DND-41 (cell line): ENCODE data around the gene PRKCSH.

ENCODE experiments used
- ATAC-seq: fragments of 200-7000 bp; cut with Tn5 transposase; 3 replicates; pipeline ENCODE4 v1.9.1; 2021; ENCODE audit warnings: low read depth; ENCODE audit not compliant: insufficient read depth
- DNase-seq: peaks from one replicate; pipeline ENCODE4 v3.0.0-alpha.2; 2020
- H2AFZ ChIP-seq: 2 replicates; pipeline ENCODE4 v1.6.0; 2012; ENCODE audit warnings: low read depth, low read length
- H3K27ac ChIP-seq: 2 replicates; pipeline ENCODE4 v1.5.1; 2012; ENCODE audit warnings: low read length, inconsistent platforms
- H3K27me3 ChIP-seq: fragments of 200-600 bp; sonication (generic); 2 replicates; pipeline ENCODE4 v1.6.0; 2012; ENCODE audit warnings: low read length, mild to moderate bottlenecking, inconsistent platforms; ENCODE audit not compliant: insufficient read depth, poor library complexity
- H3K36me3 ChIP-seq: 2 replicates; pipeline ENCODE4 v1.5.1; 2012; ENCODE audit warnings: low read length, inconsistent platforms; ENCODE audit not compliant: insufficient read depth
- H3K4me1 ChIP-seq: 2 replicates; pipeline ENCODE4 v1.5.1; 2012; ENCODE audit warnings: mild to moderate bottlenecking, low read length; ENCODE audit not compliant: insufficient read depth
- H3K4me2 ChIP-seq: 2 replicates; pipeline ENCODE4 v1.6.0; 2012; ENCODE audit warnings: mild to moderate bottlenecking, moderate library complexity, low read length, inconsistent platforms; ENCODE audit not compliant: insufficient read depth
- H3K4me3 ChIP-seq, 2 experiments: fragments of 200-600 bp in 1 of 2; shearing (Covaris generic) in 1 of 2; 2 replicates each; pipeline ENCODE4 v1.5.1; 2012 to 2016; ENCODE audit warnings: inconsistent platforms in 2 of 2, low read length in 2 of 2, mild to moderate bottlenecking in 2 of 2, low read depth in 1 of 2, moderate library complexity in 1 of 2
- H3K79me2 ChIP-seq: 2 replicates; pipeline ENCODE4 v1.6.0; 2012; ENCODE audit warnings: low read length, inconsistent platforms; ENCODE audit not compliant: insufficient read depth
- H3K9ac ChIP-seq: 2 replicates; pipeline ENCODE4 v1.6.0; 2012; ENCODE audit warnings: low read depth, mild to moderate bottlenecking, inconsistent platforms, low read length, moderate library complexity
- H3K9me3 ChIP-seq: 2 replicates; pipeline ENCODE4 v1.5.1; 2012; ENCODE audit warnings: low read length, moderate library complexity, mild to moderate bottlenecking, inconsistent platforms; ENCODE audit not compliant: insufficient read depth, severe bottlenecking
- H4K20me1 ChIP-seq: 2 replicates; pipeline ENCODE4 v1.6.0; 2012; ENCODE audit warnings: low read length; ENCODE audit not compliant: insufficient read depth
- CTCF ChIP-seq: IDR thresholded peaks from 2 replicates; pipeline ENCODE4 v1.5.1; 2012; ENCODE audit warnings: borderline replicate concordance, low read length, moderate library complexity, mild to moderate bottlenecking; ENCODE audit not compliant: poor library complexity, severe bottlenecking; ENCODE audit errors: extremely low read depth
- EZH2 ChIP-seq: IDR thresholded peaks from 3 replicates; pipeline ENCODE4 v1.6.1; 2012; ENCODE audit warnings: borderline replicate concordance, low read depth, mild to moderate bottlenecking, moderate library complexity, low read length, inconsistent platforms; ENCODE audit not compliant: severe bottlenecking

The PRKCSH gene

GRCh38 chr19:11414544-11414943 is 20.9 kb upstream of the PRKCSH start:
- ATAC-seq, result no peak
- no peaks in the 10 kb centered on the region for H4K20me1 ChIP-seq
- H3K4me2 ChIP-seq, result no peak overlapping the region
- no peaks in the 10 kb centered on the region for H3K36me3 ChIP-seq
- H3K4me3 ChIP-seq, result no peak overlapping the region
- no peaks in the 10 kb centered on the region for H3K4me1 ChIP-seq
- no peaks in the 10 kb centered on the region for H3K79me2 ChIP-seq
- TF ChIP-seq CTCF, result no peak
- no peak for TF ChIP-seq EZH2
- DNase-seq, result no peak
- no peak overlapping the region for H2AFZ ChIP-seq
- H3K27ac ChIP-seq, result no peak overlapping the region
- no peaks in the 10 kb centered on the region for H3K27me3 ChIP-seq
- H3K9ac ChIP-seq, result no peak overlapping the region
- no peaks in the 10 kb centered on the region for H3K9me3 ChIP-seq

- TF ChIP-seq CTCF, result no peak
- TF ChIP-seq EZH2, result no peak
These were observed 18.9 kb upstream of the PRKCSH start for GRCh38 chr19:11416346-11417052.

GRCh38 chr19:11418094-11418548 is 17.3 kb upstream of the PRKCSH start:
- no peak for DNase-seq
- Histone ChIP-seq H3K9ac (no peak overlapping the region), H3K4me3 (no peak overlapping the region), H3K9me3 (no peaks in the 10 kb centered on the region), H3K4me2 (no peak overlapping the region), H3K4me1 (no peaks in the 10 kb centered on the region), H2AFZ (no peak overlapping the region), H4K20me1 (no peaks in the 10 kb centered on the region), H3K27ac (no peak overlapping the region), H3K27me3 (no peaks in the 10 kb centered on the region), H3K79me2 (no peaks in the 10 kb centered on the region), H3K36me3 (no peaks in the 10 kb centered on the region)
- no peak for ATAC-seq
- TF ChIP-seq EZH2 (no peak), CTCF (no peak)

More at GRCh38 chr19:11416346-11417052, 18.9 kb upstream of the PRKCSH start:
- DNase-seq (no peak), ATAC-seq (no peak)
- H3K4me3 ChIP-seq, result no peak overlapping the region
- no peaks in the 10 kb centered on the region for H3K27me3 ChIP-seq
- H3K27ac ChIP-seq, result no peak overlapping the region
- no peaks in the 10 kb centered on the region for H3K9me3 ChIP-seq
- no peaks in the 10 kb centered on the region for H3K36me3 ChIP-seq
- H2AFZ ChIP-seq, result no peak overlapping the region
- no peak overlapping the region for H3K4me2 ChIP-seq
- H3K4me1 ChIP-seq, result no peaks in the 10 kb centered on the region
- no peak overlapping the region for H3K9ac ChIP-seq
- no peaks in the 10 kb centered on the region for H3K79me2 ChIP-seq
- H4K20me1 ChIP-seq, result no peaks in the 10 kb centered on the region
